GM21515 (cell line): ENCODE data around the gene TTC19.
"Not testable (repeated sequence)": the region's sequence is repeated elsewhere in the genome, so short reads cannot be mapped to it uniquely, and the experiment has no call there.

Experiments used
- ATAC-seq: cut with Tn5 transposase; IDR thresholded peaks from one replicate; pipeline ENCODE4 v1.9.1; 2021; ENCODE audit not compliant: unreplicated experiment

TTC19 gene

GRCh38 chr17:15972497-15972951, 27.1 kb upstream of the TTC19 start:
- ATAC-seq: no peak

GRCh38 chr17:15973016-15973415, 26.6 kb upstream of the TTC19 start:
- no peak for ATAC-seq

- no peak for ATAC-seq
These were observed 25.8 kb upstream of the TTC19 start for GRCh38 chr17:15973834-15974233.

GRCh38 chr17:15977894-15978293, 21.7 kb upstream of the TTC19 start:
- no peak for ATAC-seq

- no peak for ATAC-seq
These were observed 21.0 kb upstream of the TTC19 start for GRCh38 chr17:15978606-15979005.

GRCh38 chr17:15979013-15979412, 20.6 kb upstream of the TTC19 start:
- ATAC-seq: not testable (repeated sequence)

- peak; percentile 88 for ATAC-seq
These were observed 18.4 kb upstream of the TTC19 start for GRCh38 chr17:15981208-15981607.

- ATAC-seq: no peak
These were observed 17.7 kb upstream of the TTC19 start for GRCh38 chr17:15981646-15982580.

- no peak for ATAC-seq
These were observed 3.3 kb upstream of the TTC19 start for GRCh38 chr17:15996322-15996721.

- ATAC-seq: no peak
These were observed 1.5 kb upstream of the TTC19 start for GRCh38 chr17:15998031-15998562.

GRCh38 chr17:15999974-16000827, 577 bp downstream of the TTC19 start:
- peak; percentile 28 for ATAC-seq

GRCh38 chr17:16001226-16001897, 1.7 kb downstream of the TTC19 start:
- no peak for ATAC-seq

GRCh38 chr17:16002708-16003260, 3.2 kb downstream of the TTC19 start:
- no peak for ATAC-seq

- no peak for ATAC-seq
These were observed 4.2 kb downstream of the TTC19 start for GRCh38 chr17:16003841-16004240.

- ATAC-seq: no peak
These were observed 6.0 kb downstream of the TTC19 start for GRCh38 chr17:16005636-16006035.

- ATAC-seq: no peak
These were observed 7.8 kb downstream of the TTC19 start for GRCh38 chr17:16007439-16007838.

GRCh38 chr17:16013943-16014407, 14.4 kb downstream of the TTC19 start:
- ATAC-seq: no peak

- ATAC-seq: no peak
These were observed 19.7 kb downstream of the TTC19 start for GRCh38 chr17:16019347-16019746.

GRCh38 chr17:16023881-16024280, 24.3 kb downstream of the TTC19 start:
- ATAC-seq: no peak

GRCh38 chr17:16025202-16025601, 25.6 kb downstream of the TTC19 start:
- ATAC-seq: no peak
